Epithelial cell of esophagus (primary cell): ENCODE results near the gene OSGEP.

Experiments
- DNase-seq: peaks from one replicate; pipeline ENCODE4 v3.0.0; 2010; ENCODE audit warnings: low read depth
- H3K4me3 ChIP-seq: 2 replicates; pipeline ENCODE4 v1.5.1; 2011; ENCODE audit warnings: mild to moderate bottlenecking, low read length, control low read depth
- CTCF ChIP-seq: IDR thresholded peaks from 2 replicates; pipeline ENCODE4 v1.5.1; 2011; ENCODE audit warnings: low read depth, mild to moderate bottlenecking, low read length, control low read depth, inconsistent platforms; ENCODE audit not compliant: insufficient read depth; ENCODE audit errors: missing control alignments

Gene OSGEP

DNA sequence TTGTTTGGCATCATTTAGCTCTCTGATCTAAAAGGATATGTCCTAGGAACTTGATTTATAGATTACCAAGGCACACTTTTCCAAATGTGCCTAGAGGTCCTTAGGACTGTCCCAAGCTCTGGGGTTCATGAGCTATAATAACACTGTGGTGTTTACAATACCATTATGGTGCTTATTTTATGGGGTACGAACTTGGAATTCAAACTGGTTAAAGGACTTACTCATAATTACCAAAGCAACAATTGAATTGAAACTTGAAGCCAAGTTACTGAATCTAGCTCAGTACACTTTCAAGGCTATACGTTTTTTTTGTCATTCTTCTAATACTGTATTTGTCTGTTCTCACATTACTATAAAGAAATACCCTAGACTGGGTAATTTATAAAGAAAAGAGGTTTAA is 31.7 kb downstream of the OSGEP start:
- DNase-seq = no peak
- TF ChIP-seq CTCF = no peak
- no peak overlapping the region for H3K4me3 ChIP-seq

DNA sequence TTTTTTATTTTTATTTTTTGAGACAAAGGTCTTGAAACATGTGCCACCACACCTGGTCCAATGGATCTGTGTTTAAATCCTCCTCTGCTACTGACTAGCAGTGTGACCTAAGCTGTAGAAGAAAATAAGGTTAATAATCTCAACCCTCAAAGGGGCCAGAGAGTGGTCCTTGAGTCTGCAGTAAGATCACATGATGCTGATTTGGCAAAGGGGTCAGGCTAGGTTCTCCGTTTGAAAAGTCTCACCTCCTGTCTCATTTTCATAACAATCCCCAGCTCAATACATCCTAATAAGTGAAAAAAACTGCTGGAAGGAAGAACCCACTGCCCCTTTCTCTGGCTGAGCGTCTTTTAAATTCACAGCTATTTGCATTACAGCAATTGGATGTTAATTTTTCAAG is 33.3 kb downstream of the OSGEP start:
- no peak for DNase-seq
- no peak for TF ChIP-seq CTCF
- H3K4me3 ChIP-seq = no peak overlapping the region

- DNase-seq = no peak
- H3K4me3 ChIP-seq = no peak overlapping the region
- TF ChIP-seq CTCF = no peak
Measured at GRCh38 chr14:20419419-20419818, 35.2 kb downstream of the OSGEP start.

DNA sequence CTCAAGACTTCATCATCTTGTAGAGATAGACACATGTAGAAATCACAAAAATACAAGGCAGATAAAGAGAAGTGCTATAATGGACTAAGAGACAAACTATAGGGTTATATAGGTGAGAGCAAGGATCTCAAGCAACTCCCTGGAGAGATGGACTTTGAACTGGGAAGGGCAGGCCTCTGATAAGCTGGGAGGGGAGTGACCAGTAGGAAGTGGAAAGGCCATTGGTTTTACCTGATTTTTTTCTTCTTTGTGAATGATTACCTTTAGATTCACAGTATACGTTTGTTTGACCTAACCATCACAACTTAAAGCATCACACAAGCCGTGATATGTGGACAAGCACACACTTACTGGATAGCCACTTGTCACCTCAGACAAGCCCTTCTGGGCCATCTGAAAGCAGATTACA is 36.1 kb downstream of the OSGEP start:
- no peak overlapping the region for H3K4me3 ChIP-seq
- no peak for TF ChIP-seq CTCF
- DNase-seq = no peak

GRCh38 chr14:20417250-20418186 is 37.1 kb downstream of the OSGEP start:
- no peak overlapping the region for H3K4me3 ChIP-seq
- TF ChIP-seq CTCF = no peak
- DNase-seq = no peak

DNA sequence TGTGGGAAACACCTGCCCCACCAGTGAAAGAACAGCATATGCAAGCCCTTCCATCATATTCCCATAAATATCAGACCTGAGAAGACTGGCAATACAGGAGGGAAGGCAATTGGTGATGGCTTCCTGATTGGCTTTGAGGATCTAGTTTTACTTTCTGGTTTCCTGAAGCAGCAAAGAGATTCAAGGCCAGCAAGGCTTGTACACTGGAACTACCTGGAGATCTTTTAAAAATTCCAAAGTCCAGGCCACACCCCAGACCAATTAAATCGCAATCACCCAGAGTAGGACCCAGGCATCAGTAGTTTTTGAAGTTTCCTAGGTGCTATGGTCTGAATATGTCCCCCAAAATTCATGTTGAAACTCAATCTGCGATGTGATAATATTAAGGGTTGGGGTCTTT is 38.4 kb downstream of the OSGEP start:
- DNase-seq = no peak
- no peak for TF ChIP-seq CTCF
- H3K4me3 ChIP-seq = no peak overlapping the region

DNA sequence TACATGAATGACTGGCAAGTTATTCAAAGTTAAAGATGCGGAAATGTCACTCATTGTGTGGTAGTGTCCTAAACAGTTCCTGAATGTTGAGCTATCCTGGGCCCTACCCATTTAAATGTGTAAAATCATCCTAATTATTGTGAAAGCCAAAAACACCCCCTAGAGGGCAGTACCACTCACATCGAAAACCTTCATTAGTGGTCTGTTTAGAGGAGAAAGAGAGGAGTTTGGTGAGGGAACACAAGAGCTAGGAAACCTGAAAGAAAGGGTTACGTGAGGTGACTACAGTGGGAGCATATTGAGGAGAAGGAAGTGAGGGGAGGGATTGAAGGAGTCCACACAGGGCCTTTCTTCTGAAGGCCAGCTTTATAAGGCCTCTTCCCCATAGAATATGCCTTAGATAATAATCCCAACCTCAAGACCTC is 38.8 kb downstream of the OSGEP start:
- TF ChIP-seq CTCF = peak; percentile 62
- DNase-seq = peak; percentile 55

More for the DNA sequence above, 38.8 kb downstream of the OSGEP start:
- H3K4me3 ChIP-seq = no peak overlapping the region
